ENCODE data around the gene RBKS. TPM values are rescaled to one million over a fixed set of nuclear protein-coding genes. Genes with fewer than 3 reads are reported as not detected.

The RBKS gene
- polyA plus RNA-seq (ENCODE audit: insufficient read length) = 1.1 TPM

GRCh38 chr2:27890146-27890923 lies at the start of gene RBKS, which contains the start of gene BABAM2:
TSS of gene RBKS (minus strand) at chr2:27890387. CDS start at chr2:27890345, 42 bp downstream.
TSS of gene BABAM2 (plus strand) at chr2:27890729. CDS start at chr2:27894557, 3,828 bp downstream.
- peak; percentile 64 for DNase-seq (ENCODE audit: low read depth)

DNA sequence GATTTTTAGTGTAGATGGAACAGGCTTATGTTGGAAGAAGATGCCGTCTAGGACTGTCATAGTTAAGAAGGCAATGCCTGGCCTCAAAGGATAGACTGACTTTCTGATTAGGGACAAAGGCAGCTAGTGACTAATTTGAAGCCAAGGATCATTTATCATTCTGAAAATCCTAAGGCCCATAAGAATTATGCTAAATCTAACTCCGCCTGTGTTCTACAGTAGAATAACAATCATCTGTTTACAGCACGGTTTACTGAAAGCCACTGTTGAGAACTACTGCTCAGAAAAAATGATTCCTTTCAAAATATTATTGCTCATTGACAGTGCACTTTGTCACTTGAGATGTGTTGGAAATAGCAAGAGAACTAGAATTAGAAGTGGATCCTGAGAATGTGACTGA lies 44.8 kb upstream of the RBKS start:
- no peak for DNase-seq (ENCODE audit: low read depth)

DNA sequence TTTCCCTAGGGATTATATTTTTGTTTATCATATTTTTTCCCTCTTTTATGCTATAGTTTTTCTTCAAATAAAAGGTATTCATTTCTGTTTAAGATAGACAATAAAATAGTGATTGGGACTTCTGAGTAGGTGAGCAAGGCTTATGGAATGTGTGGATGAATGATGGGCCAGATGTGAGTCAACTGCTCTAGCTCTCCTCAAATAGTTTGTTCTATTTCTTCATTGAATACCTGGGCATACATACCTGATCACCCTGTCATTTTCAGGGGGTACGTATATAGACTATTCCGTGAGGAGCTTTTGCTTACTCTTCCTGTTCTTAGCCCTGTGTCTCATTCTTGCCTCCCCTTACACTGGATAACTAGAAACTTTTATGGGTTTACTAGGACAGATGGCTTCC lies 42.2 kb upstream of the RBKS start:
- DNase-seq (ENCODE audit: low read depth) = no peak

DNA sequence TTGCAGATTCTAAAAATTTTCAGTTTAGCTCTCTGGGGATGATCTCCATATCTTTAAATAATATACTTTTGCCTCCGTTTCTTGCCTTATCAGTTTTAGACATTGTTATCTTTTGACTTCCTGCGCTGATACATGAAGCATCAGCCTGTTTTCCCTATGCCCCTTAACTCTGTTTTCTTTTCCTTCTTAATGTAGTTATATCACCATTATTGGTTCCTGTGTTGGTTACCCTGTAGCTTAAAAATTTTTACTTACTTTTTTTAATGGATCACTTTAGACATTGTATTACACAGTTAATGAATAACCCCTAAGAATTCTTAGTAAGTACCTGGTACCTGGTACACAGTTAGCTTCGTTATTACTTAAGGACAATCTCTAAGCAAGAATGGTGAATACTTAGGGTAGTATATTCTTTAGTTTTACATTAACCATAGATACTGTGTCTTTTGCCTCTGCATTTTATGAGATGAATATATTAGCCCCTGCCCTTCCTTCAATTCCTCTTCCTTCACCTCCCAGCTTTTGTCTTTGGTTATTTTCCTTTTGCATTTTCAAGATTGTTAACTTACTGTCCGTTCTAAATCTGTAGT lies 41.3 kb upstream of the RBKS start:
- no peak for DNase-seq (ENCODE audit: low read depth)

DNA sequence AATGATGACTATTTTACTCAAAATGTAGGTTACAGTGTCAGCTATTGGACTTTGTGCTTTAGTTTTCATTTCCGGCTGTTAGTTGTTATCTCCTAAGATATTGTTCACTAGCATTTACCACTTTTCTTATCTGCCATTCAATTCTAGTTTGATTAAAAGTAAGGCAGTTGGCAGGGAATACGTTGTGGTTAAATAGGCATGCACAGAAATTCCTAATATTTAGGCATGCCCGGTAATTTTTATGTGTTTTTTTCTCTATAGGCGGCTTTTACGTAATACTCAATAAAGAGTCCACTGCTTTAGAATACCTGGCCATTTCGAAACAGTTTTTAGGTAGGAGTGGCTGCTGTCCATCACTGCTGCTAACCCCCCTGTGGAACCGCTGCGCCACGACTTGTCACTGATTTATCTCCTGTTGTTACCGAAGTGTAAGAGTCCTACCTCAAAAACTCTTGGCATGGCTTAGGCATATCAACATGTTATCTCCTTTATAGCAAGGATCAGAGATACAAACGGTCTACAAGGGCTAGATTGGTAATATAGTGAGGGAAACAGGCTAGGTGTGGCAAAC lies 39.8 kb upstream of the RBKS start:
- no peak for DNase-seq (ENCODE audit: low read depth)

DNA sequence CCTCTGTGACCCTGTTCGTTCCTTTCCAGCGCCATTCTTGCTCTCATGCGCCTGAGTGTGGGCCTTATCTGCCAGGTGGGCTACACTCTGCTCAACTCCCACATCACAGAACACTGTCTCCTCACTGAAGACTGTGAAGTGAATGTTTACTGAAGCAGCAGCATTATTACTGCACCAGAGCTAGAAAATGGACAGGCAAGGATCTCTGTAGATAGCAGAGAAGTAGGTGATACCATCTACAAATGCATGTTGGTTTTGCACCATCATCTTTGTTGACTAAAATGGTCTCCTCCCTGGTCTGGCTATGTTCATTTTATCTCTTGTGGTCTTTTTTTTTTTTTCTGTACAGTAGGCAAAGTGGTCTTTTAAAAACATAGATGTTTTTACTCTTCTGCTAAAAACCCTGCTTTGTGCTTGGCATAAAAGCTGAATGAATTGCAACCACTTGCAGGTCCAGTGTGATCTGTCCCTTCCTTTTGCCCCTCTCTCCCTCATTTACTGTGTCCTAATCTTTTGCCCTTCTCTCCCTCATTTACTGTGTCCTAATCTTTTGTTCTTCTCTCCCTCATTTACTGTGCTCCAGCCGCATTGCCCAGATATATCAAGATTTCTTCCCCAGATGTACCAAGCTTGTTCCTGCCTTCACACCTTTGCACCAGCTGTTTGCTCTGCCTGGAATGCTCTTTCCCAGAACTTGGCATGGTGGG lies 35.7 kb upstream of the RBKS start:
- DNase-seq (ENCODE audit: low read depth) = no peak

DNA sequence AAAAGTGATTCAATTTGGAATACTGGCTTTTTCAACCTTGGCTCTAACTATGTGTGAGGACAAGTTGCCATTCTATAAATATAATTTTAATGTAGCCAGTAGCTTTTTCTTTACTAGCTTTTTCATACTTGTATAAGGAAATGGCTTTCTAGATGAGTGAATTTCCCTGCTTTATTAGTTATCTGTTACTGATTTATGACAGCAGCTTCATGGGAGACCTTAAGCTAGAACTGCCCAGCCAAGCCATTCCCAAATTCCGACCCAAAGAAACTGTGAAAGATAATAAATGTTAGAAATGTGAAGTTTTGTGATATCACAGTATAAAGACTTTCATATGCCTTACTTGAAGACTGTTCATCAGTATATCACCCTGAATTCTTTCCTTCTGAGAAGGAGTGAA lies 32.7 kb upstream of the RBKS start:
- DNase-seq (ENCODE audit: low read depth) = no peak

- DNase-seq (ENCODE audit: low read depth) = no peak
Observed at GRCh38 chr2:27921880-27922547, 31.8 kb upstream of the RBKS start.

DNA sequence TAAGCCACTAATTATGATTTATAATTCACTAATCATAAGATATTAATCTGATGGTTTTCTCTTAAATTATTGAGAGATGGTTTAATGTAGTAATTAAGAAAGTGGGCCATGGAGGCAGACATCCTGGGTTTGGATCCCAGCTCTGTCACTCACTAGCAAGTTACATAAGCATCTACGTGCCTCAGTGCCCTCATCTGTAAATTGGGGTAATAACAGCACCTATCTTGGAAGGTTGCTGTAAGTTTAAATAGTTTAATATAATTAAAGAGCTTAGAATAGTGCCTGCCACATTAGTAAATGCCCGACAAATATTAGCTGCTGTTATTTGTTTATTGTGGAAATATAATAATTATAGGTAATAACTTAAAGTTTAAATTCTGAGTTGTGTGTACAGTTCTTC lies 31.2 kb upstream of the RBKS start:
- no peak for DNase-seq (ENCODE audit: low read depth)

DNA sequence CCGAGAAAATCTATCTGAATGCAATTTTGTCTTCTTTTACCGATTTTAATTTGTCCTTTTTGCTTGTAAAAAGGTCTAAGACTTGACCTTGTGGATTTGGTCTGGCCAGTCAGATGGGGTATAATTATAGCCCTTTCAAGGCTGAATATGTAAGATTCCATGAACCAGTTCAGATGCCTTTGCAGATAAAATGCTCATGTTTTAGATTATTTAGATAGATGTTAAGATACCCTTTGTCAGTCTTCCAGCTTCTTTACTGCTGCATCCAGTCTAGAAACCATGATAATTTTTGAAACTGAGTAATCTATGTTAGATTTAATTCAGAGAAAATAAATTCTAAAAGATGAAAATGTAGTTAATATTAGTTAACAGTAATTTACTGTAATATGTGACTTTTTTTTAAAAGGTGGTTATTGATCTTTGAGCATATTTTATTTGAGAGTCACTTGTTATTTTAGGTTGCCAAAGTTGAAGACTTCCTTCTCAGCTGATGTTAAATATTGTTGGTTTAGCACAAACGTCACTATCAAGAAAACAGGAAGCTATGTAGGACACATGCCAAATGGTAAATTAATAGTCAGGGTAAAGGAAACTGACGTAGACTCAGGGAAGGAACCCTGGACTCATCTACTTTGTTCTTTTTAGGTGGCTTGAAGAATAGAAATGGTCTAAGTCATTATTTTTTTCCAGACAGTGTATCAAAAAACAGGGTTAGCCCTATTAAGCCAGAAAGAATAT lies 30.1 kb upstream of the RBKS start:
- peak; percentile 26 for DNase-seq (ENCODE audit: low read depth)

DNA sequence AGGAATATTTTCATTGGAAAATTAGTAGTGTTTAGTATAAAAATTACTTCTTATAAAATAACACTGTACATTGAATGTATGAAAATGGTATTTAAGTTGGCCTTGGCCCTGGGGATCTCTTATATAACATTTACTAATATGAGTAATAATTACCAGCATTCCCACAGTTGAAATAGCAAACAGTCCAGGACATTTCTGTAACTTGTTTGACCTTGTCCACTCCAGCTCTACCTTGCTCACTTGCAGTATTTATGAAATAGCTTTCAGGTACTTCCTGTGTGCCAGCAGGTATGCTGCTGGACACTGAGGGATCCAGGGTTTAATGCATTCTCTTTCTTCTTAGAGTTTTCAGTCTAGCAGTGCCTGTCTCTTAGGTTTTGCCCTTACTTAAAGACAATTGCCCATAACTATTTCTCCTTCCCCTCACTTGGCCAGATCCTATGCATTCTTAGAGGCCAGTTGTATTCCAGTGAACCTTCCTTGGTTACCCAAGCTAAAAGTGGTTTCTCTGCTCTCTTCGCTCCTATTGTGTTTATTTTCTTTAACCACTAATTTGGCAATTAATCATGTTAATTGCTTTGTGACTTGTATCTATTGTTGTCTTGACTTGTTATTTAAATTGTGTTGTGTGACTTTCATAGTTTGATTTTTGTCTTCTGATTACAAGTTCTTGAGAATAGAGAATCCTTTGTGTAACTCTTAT lies 26.3 kb upstream of the RBKS start:
- no peak for DNase-seq (ENCODE audit: low read depth)

DNA sequence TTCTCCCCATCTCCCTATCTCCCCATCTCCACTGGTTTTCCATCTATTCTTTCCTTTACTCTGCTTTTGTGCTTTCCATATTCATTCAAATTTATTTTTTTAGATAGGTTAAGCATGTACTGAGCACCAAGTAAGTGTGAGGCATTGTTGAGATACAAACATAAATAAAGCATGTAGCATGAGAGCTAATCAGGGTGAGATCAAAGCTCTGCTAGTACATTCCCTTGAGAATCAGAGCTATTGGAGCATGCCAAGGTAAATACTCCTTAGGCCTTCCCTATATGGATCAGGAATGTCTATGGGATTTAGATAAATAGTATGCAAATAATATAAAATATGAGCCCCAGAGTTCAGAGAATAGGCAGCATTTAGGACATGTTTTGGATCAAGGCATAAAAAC lies 25.7 kb upstream of the RBKS start:
- no peak for DNase-seq (ENCODE audit: low read depth)

DNA sequence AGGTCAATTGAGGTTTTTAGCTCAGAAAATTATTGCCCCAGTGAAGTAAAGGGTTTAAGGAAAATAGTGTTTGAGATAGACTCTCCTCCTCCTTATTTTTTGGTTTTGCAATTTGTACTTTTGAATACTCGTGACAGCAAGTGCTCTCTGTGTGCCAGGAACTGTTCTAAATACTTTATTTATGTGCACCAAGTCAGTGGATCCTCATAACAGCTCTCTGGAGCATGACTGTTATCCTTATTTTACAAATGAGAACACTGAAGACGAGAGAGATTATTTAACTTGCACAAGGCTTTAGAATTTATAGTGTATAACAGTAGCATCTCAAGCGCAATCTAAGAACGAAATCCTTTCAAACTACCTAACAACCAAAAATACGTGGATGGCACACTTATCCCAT lies 25.0 kb upstream of the RBKS start:
- no peak for DNase-seq (ENCODE audit: low read depth)

DNA sequence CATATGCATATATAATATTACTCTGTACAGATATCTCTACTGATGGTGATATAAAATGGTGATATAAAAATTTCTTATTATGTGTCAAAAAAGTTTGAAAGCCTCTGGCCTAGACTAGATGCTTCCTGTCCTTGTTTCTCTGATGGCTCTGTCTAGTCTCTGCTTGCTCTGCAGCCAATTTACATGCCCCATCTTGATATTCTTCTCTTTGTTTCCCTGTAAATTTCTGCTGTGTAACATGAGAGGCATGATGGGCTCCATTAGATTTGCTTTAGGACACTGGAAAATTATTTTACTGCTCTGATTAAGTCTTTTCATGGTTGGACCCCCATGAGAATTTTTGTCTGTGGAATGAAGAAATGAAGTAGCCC lies 24.6 kb upstream of the RBKS start:
- no peak for DNase-seq (ENCODE audit: low read depth)

DNA sequence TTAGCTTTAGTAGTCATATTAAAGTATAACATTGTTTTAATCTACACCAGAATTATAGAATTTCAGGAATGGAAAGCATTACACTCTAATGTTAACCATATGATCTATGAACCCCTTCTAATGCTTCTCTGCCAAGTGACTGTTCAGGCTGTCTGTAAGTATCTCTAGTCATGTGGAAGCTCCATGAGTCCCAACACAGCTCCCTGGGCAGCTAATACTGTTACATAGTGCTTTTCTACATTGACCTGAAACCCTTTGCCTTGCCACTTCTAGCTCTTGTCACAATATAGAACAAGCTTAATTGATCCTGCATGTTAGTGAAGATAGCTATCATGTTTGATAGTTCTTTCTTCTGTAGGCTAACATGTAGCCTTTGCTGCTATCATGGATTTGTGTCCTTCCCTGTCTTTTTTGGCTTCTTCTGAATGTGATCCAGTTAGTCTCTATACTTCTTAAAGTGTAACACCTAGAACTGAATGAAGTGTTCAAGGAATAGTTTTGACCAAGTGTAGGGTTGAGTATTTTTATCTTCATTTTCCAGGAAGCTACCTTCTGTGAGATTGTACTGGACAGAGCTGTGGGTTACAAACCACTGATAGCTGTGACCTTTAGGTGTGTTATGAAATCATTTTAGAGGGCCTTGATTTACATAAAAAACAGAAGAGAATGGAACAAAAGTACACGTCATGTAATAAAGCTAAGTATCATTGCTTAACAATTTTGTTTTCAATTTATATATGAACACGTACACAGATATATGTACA lies 24.0 kb upstream of the RBKS start:
- no peak for DNase-seq (ENCODE audit: low read depth)

GRCh38 chr2:27912512-27912911 lies 22.3 kb upstream of the RBKS start:
- DNase-seq (ENCODE audit: low read depth) = no peak

GRCh38 chr2:27911458-27912210 lies 21.4 kb upstream of the RBKS start:
- DNase-seq (ENCODE audit: low read depth) = no peak

GRCh38 chr2:27909901-27910300 lies 19.7 kb upstream of the RBKS start:
- no peak for DNase-seq (ENCODE audit: low read depth)

GRCh38 chr2:27907547-27907946 lies 17.4 kb upstream of the RBKS start:
- no peak for DNase-seq (ENCODE audit: low read depth)

Data from forelimb muscle (tissue), 1 donor.